Peyer's patch (tissue), 4 donors: ENCODE data around the gene AKNA. TPM values are rescaled to one million over a fixed set of nuclear protein-coding genes. Genes with fewer than 3 reads are reported as not detected.
"Not testable (repeated sequence)": the region's sequence is repeated elsewhere in the genome, so short reads cannot be mapped to it uniquely, and the experiment has no call there.

ENCODE experiments used
- DNase-seq, 3 donors: peaks; one replicate each; pipeline ENCODE4 v3.0.0-alpha.2; 2017 to 2019
- H3K27ac ChIP-seq, 4 donors: fragments of 200-600 bp; sonication (generic); one replicate each; pipeline ENCODE4 v1.5.1; 2016 to 2019
- H3K27me3 ChIP-seq, 2 donors: fragments of 200-600 bp; sonication (generic); one replicate each; pipeline ENCODE4 v1.5.1; 2019
- H3K36me3 ChIP-seq, 3 donors: fragments of 200-600 bp; sonication (generic); one replicate each; pipeline ENCODE4 v1.5.1; 2016 to 2019
- H3K4me1 ChIP-seq, 4 donors: fragments of 200-600 bp; sonication (generic); one replicate each; pipeline ENCODE4 v1.5.1; 2016 to 2019
- H3K4me3 ChIP-seq, 4 donors: fragments of 200-600 bp; sonication (generic); 1 replicate in 3 of 4; 2 replicates in 1 of 4; pipeline ENCODE4 v1.5.1; 2016 to 2019; ENCODE audit warnings: mild to moderate bottlenecking in 1 of 4
- H3K9me3 ChIP-seq, 4 donors: fragments of 200-600 bp; sonication (generic); one replicate each; pipeline ENCODE4 v1.5.1; 2016 to 2019; ENCODE audit warnings: mild to moderate bottlenecking in 1 of 4
- CTCF ChIP-seq, 6 experiments: fragments of 450-650 bp in 4 of 6; fragments of 200-600 bp in 2 of 6; sonication (generic) in 1 of 6; IDR thresholded peaks; one replicate each; pipeline ENCODE4 v1.5.1; 2017 to 2019; ENCODE audit warnings: antibody characterized with exemption in 6 of 6, mild to moderate bottlenecking in 3 of 6, moderate library complexity in 1 of 6
- POLR2A ChIP-seq, 2 donors: fragments of 450-650 bp; IDR thresholded peaks; one replicate each; pipeline ENCODE4 v1.5.1; 2017; ENCODE audit warnings: antibody characterized with exemption in 2 of 2, mild to moderate bottlenecking in 2 of 2, moderate library complexity in 2 of 2
- total RNA-seq, 4 donors: library from RNA; depleted of rRNA; stranded (reverse); fragments of >200 nt; gene quantifications; one replicate each; pipeline ENCODE4 v1.1.0, GENCODE V29; 2016

The AKNA gene
- total RNA-seq, 4 donors from 2014 or later: 41.7 to 174 (median 75.0) TPM

DNA sequence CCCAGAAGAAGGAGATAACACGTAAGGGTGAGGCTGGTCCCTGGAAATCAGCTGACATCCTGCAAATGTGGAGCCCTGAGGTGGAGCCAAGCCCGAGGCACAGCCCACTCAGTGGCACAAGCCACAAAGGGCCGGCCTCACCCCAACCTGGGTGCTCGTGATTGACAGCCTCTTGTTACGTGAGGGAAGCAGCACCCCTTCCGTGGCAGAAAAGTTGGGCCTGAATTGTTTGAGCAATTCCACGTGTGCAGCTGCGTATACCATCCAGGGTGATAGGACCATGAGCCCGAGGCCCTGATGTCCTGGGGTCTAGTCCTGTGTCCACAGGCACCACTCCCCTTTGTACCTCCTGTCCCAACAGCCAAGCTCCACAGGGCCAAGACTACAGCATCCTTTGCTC lies 53.3 kb downstream of the AKNA start:
- no peak overlapping the region for H3K27ac ChIP-seq
- no peaks in the 10 kb centered on the region for H3K4me1 ChIP-seq
- H3K9me3 ChIP-seq: no peaks in the 10 kb centered on the region
- no peak for TF ChIP-seq POLR2A (IDR thresholded peaks at IDR 0.05)
- no peak for TF ChIP-seq CTCF (IDR thresholded peaks at IDR 0.05)
- peaks cover 0 to 44% (median 0%) of the 10 kb centered on the region in 3 donors for H3K36me3 ChIP-seq
- H3K4me3 ChIP-seq: no peak overlapping the region
- DNase-seq: no peak
- H3K27me3 ChIP-seq: no peaks in the 10 kb centered on the region

DNA sequence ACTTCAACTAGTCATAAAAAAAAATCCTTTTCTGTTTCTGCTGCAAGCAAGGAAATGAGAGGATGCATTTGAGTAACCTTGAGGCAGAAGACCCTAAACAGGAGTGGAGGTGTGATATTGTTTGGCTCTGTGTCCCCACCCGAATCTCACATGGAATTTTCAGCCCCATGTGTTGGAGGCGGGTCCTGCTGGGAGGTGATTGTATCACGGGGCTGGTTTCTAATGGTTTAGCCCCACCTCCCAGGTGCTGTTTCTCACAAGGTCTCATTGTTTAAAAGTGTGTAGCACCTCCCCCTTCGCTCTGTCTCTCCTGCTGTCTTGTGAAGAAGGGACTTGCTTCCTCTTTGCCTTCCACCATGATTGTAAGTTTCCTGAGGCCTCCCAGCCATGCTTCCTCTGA lies 54.1 kb downstream of the AKNA start:
- not testable (repeated sequence) for H3K27ac ChIP-seq, H3K4me1 ChIP-seq, H3K9me3 ChIP-seq, H3K4me3 ChIP-seq, DNase-seq, H3K27me3 ChIP-seq
- H3K36me3 ChIP-seq: peaks cover 0 to 36% (median 0%) of the 10 kb centered on the region in 3 donors

GRCh38 chr9:114332474-114333040 lies 55.2 kb downstream of the AKNA start:
- DNase-seq: not testable (repeated sequence)

DNA sequence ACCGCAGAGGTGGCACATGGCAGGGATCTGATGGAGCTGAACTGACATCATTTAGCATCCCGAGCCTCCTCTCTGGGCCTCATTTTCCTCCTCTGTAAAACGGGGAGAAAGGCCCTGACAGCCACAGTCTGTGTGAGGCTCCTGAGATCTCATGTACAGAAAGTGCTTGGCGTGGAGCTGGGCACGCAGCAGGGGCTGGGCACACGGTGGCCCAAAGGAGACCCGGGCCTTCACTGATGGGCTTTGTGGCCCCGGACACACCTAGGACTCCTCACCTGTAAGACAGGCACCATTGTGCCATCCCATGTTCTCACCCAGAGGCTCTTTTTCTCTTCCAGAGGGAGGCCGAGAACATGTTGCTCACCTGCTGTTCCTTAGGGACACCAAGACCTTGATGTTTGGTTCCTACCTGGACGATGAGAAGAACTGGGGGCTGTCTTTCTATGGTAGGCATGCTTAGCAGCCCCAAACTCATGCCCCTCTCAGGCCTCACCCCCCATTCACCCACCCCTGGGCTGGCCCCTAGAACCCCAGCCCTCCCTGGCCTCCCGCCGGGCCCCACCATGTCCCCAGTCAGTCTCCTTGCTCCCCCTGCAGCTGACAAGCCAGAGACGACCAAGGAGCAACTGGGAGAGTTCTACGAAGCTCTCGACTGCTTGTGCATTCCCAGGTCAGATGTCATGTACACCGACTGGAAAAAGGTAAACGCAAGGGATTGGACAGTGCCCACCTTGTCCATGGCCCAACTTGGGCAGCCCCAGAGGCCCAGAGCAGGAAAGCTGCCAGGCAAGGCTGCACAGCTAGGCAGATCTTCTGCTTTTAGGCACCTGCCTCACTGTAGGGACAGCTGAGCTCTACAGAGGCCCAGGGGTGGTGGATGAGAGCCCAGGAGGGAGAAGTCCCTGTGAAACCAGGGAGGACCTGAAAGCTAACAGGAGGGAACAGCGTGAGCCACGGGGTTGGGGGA lies 56.3 kb downstream of the AKNA start:
- not testable (repeated sequence) for H3K27me3 ChIP-seq, H3K9me3 ChIP-seq, H3K27ac ChIP-seq, H3K4me1 ChIP-seq, H3K4me3 ChIP-seq, DNase-seq
- H3K36me3 ChIP-seq: peaks cover 0 to 14% (median 0%) of the 10 kb centered on the region in 3 donors

More at GRCh38 chr9:114332474-114333040, 55.2 kb downstream of the AKNA start:
- not testable (repeated sequence) for H3K4me3 ChIP-seq, H3K27ac ChIP-seq, H3K27me3 ChIP-seq, H3K9me3 ChIP-seq, H3K4me1 ChIP-seq
- H3K36me3 ChIP-seq: peaks cover 0 to 25% (median 0%) of the 10 kb centered on the region in 3 donors

DNA sequence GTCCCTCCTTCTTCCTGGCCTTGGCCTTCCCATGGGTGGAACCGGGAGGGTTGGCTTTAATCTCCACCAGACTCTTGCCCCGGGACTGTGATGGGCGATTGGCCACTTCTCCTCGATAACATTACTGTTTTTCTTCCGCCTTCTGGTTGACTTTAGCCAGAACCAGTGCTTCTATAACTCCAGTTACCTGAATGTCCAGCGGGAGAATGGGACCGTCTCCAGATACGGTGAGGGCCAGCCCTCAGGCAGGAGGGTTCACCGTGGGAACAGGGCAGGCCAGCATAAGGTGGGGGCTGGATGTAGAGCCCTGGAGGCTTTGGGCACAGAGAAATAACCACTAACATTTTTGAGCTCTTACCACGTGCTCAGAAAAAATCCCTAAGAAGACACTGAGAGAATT lies 57.1 kb downstream of the AKNA start:
- Histone ChIP-seq H3K27me3 (no peaks in the 10 kb centered on the region), H3K27ac (no peak overlapping the region), H3K9me3 (no peaks in the 10 kb centered on the region), H3K4me3 (no peak overlapping the region), H3K4me1 (no peaks in the 10 kb centered on the region), H3K36me3 (peaks cover 0 to 5% (median 0%) of the 10 kb centered on the region in 3 donors)
- no peak for DNase-seq
- no peak for TF ChIP-seq CTCF (IDR thresholded peaks at IDR 0.05)
- no peak for TF ChIP-seq POLR2A (IDR thresholded peaks at IDR 0.05)

- DNase-seq, H3K36me3 ChIP-seq, H3K4me3 ChIP-seq, H3K9me3 ChIP-seq, H3K27me3 ChIP-seq, H3K4me1 ChIP-seq, H3K27ac ChIP-seq: not testable (repeated sequence)
These were observed 58.2 kb downstream of the AKNA start, which contains the start of gene ORM2 for GRCh38 chr9:114329625-114330022. TSS of gene ORM2 (plus strand) at chr9:114329869. CDS start at chr9:114329905, 36 bp downstream.

DNA sequence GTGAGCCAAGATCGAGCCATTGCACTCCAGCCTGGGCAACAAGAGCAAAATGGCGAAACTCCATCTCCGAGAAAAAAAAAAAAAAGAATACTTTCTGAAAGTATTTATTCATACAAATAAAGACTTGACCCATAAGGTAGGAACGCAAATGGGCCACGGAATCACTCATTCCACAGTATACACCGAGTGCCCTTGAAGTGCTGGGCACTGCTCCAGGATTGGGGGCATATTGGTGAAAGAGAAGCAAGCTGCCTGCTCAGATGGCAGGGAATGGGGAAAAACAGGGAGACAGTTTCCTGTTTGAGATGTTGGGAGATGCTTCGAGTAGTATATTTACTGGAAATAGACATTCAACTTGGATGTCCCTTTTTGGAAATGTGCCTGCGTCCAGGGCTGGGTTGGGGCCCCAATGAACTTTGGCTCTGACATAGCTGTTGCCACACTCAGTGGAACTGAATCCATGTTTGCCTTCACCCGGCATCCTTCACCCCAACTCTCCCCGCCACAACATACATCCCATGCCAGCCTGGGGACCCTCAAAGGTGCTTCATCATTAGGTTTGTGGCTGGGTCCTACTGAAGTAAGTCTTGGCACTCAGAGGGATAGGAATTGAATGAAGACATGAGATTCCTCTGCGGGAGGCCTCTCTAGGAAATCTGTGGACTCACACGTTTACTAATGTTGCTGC lies 58.7 kb downstream of the AKNA start:
- H3K4me3 ChIP-seq, H3K27me3 ChIP-seq, H3K27ac ChIP-seq, H3K4me1 ChIP-seq, DNase-seq, H3K36me3 ChIP-seq, H3K9me3 ChIP-seq: not testable (repeated sequence)

DNA sequence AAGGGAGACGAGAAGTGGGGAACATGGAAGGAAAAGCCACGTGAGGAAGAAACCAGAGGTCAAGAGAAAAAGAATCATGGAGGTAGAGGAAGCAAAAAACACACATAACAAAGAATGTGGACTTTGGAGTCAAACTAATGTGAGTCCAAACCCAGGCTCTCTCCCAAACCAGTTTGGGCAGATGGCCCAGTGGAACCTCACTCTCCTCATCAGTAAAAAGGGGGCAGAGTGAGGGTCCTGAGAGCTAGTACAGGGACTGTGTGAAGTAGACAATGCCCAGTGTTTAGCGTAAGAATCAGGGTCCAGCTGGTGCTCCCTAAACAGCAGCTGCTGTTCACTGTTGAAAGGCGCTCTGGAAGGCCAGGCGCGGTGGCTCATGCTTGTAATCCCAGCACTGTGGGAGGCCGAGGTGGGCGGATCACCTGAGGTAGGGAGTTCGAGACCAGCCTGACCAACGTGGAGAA lies 59.4 kb downstream of the AKNA start:
- H3K36me3 ChIP-seq, H3K4me3 ChIP-seq, H3K4me1 ChIP-seq, DNase-seq, H3K27ac ChIP-seq, H3K27me3 ChIP-seq, H3K9me3 ChIP-seq: not testable (repeated sequence)
